ENCODE measurements around the gene RAB44.
"Not testable (repeated sequence)": the region's sequence is repeated elsewhere in the genome, so short reads cannot be mapped to it uniquely, and the experiment has no call there.

RAB44 gene

GRCh38 chr6:36688063-36688738 lies 9.4 kb upstream of the RAB44 start:
- DNase-seq: no peak

- DNase-seq: no peak
These were observed 8.9 kb upstream of the RAB44 start for GRCh38 chr6:36688739-36689075.

- no peak for DNase-seq
These were observed 6.6 kb upstream of the RAB44 start for GRCh38 chr6:36691011-36691410.

- DNase-seq: no peak
These were observed 6.0 kb upstream of the RAB44 start for GRCh38 chr6:36691612-36692011.

GRCh38 chr6:36692220-36692619 lies 5.4 kb upstream of the RAB44 start:
- DNase-seq: no peak

GRCh38 chr6:36692861-36693702 lies 4.5 kb upstream of the RAB44 start:
- DNase-seq: no peak

GRCh38 chr6:36694616-36695015 lies 3.0 kb upstream of the RAB44 start:
- DNase-seq: no peak

GRCh38 chr6:36695414-36695813 lies 2.2 kb upstream of the RAB44 start:
- DNase-seq: no peak

GRCh38 chr6:36698196-36698595 lies 570 bp downstream of the RAB44 start:
- no peak for DNase-seq

GRCh38 chr6:36698871-36699271 lies 1.2 kb downstream of the RAB44 start:
- DNase-seq: no peak

GRCh38 chr6:36699348-36699747 lies 1.7 kb downstream of the RAB44 start:
- DNase-seq: no peak

- no peak for DNase-seq
These were observed 2.6 kb downstream of the RAB44 start for GRCh38 chr6:36700071-36700812.

GRCh38 chr6:36700831-36701230 lies 3.2 kb downstream of the RAB44 start:
- DNase-seq: no peak

- DNase-seq: no peak
These were observed 3.9 kb downstream of the RAB44 start for GRCh38 chr6:36701401-36701991.

- DNase-seq: no peak
These were observed 5.0 kb downstream of the RAB44 start for GRCh38 chr6:36702656-36703055.

GRCh38 chr6:36703081-36703606 lies 5.5 kb downstream of the RAB44 start:
- DNase-seq: no peak

GRCh38 chr6:36703982-36704381 lies 6.4 kb downstream of the RAB44 start:
- DNase-seq: no peak

GRCh38 chr6:36704961-36705577 lies 7.4 kb downstream of the RAB44 start:
- not testable (repeated sequence) for DNase-seq

- DNase-seq: no peak
These were observed 8.7 kb downstream of the RAB44 start for GRCh38 chr6:36706339-36706738.

- DNase-seq: no peak
These were observed 15.2 kb downstream of the RAB44 start for GRCh38 chr6:36712816-36713215.

- DNase-seq: no peak
These were observed 16.2 kb downstream of the RAB44 start for GRCh38 chr6:36713846-36714245.

GRCh38 chr6:36714511-36714910 lies 16.9 kb downstream of the RAB44 start:
- no peak for DNase-seq

GRCh38 chr6:36715469-36715868 lies 17.8 kb downstream of the RAB44 start:
- DNase-seq: no peak

All from NCI-H2029 treated with DMSO at 0.1 percent for 48 hours (cell line).